ENCODE measurements around the gene DSTYK. TPM values are rescaled to one million over a fixed set of nuclear protein-coding genes. Genes with fewer than 3 reads are reported as not detected.

DSTYK gene
- total and polyA plus RNA-seq, 9 donors: 8.8 to 20.0 (median 18.0) TPM

DNA sequence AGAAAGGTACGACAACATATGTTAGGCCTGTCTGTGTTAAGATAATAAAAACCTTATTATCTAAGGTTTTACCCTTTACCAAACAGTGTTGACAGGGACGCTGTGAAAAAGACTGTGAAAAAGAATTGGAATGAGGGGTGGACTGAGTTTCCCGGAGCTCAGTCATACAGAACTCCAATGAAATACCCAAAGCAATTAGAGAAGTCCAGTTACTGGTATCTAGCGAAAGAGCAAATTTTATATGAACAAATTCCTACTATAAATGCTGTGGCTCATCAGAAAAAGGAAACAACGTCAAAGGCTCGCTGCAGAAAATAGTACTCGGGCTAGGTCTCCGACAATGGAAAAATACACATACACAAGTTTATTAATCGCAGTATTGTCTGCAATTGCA is 89.0 kb downstream of the DSTYK start:
- DNase-seq: no peak
- H3K27ac ChIP-seq: peak overlapping the region in 1 of 2 donors; percentile 93
- 27 to 39% (median 30%) methylated on average over 9 of the region's 9 CpGs for WGBS, 3 donors
- no peaks in the 10 kb centered on the region for H3K9me3 ChIP-seq
- no peaks in the 10 kb centered on the region for H3K36me3 ChIP-seq
- H3K27me3 ChIP-seq: no peaks in the 10 kb centered on the region
- H3K4me3 ChIP-seq: peak overlapping the region; percentile 83
- H3K4me1 ChIP-seq (ENCODE audit: insufficient read depth): peaks cover 9% of the 10 kb centered on the region
- intact Hi-C loops (cut with DNase I): loop anchor here in 1 of 4 donors (10.0 kb wide), 1 partner anchor 132 kb away; no protein-coding TSS in a partner anchor
- TF ChIP-seq EP300 (IDR thresholded peaks at IDR 0.05) (no peak), POLR2A (IDR thresholded peaks at IDR 0.05) (no peak)
- TF ChIP-seq, protein P1, sequence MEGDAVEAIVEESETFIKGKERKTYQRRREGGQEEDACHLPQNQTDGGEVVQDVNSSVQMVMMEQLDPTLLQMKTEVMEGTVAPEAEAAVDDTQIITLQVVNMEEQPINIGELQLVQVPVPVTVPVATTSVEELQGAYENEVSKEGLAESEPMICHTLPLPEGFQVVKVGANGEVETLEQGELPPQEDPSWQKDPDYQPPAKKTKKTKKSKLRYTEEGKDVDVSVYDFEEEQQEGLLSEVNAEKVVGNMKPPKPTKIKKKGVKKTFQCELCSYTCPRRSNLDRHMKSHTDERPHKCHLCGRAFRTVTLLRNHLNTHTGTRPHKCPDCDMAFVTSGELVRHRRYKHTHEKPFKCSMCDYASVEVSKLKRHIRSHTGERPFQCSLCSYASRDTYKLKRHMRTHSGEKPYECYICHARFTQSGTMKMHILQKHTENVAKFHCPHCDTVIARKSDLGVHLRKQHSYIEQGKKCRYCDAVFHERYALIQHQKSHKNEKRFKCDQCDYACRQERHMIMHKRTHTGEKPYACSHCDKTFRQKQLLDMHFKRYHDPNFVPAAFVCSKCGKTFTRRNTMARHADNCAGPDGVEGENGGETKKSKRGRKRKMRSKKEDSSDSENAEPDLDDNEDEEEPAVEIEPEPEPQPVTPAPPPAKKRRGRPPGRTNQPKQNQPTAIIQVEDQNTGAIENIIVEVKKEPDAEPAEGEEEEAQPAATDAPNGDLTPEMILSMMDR (IDR thresholded peaks at IDR 0.05): no peak

DNA sequence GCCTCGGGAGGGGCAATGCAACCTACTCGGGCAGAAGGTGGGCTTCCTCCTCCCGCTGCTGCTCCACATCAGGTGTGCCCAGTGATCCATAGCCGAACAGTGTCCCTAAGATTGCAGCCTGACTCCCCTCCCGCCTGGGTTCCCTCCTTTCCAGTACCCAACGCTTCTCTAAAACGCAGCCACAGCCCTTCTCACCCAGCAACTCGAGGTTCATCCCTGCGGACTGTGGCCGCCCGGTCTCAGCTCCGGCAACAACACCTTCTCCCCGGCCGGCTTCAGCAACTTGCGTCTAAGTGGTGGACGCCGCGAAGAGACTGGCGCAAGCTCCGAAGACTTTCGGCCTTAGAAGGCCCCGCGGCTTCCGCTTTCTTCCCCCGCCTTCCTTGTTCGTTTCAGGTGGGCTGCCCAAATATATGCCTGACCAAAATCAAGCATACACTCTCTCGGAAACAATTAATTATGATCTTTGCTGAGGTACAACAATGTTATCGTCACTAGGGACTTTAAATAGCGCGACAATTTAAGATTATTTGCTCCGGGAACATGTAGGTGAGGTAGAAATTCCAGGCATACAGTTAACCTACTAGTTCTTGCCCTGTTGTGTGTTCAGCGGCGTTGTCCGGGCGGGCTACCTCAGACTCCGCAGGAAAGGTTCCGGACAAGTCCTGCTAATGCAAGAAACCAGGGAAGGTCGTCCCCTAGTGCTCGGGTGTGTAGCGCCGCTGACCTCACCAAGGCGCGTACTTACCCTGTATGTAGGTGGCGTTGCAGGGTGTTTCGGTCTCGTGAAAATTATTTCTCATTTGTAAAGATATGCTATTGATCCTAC is 89.6 kb downstream of the DSTYK start, which contains the start of gene RBBP5:
TSS of gene RBBP5 (minus strand) at position 319 of the 829 bp plus-strand sequence. CDS start at position 214, 105 bp downstream.
- peak within 1 kb of the TSS; percentile 59 to 93 for H3K27ac ChIP-seq
- H3K4me3 ChIP-seq: peak within 1 kb of the TSS; percentile 83
- peak; percentile 88 to 95 (median 94) for DNase-seq
- H3K4me1 ChIP-seq (ENCODE audit: insufficient read depth): peaks cover 9% of the 10 kb centered on the region
- WGBS, 3 donors: 0% methylated on average over 46 of the region's 46 CpGs
- no peaks in the 10 kb centered on the region for H3K9me3 ChIP-seq
- no peaks in the 10 kb centered on the region for H3K36me3 ChIP-seq
- H3K27me3 ChIP-seq: no peaks in the 10 kb centered on the region
- intact Hi-C loops (cut with DNase I): loop anchor here in 1 of 4 donors (10.0 kb wide), 1 partner anchor 133 kb away; no protein-coding TSS in a partner anchor
- TF ChIP-seq, protein P1 (IDR thresholded peaks at IDR 0.05): peak in 2 of 3 donors; percentile 29 to 69
- TF ChIP-seq POLR2A (IDR thresholded peaks at IDR 0.05) (peak; percentile 65), EP300 (IDR thresholded peaks at IDR 0.05) (no peak)

DNA sequence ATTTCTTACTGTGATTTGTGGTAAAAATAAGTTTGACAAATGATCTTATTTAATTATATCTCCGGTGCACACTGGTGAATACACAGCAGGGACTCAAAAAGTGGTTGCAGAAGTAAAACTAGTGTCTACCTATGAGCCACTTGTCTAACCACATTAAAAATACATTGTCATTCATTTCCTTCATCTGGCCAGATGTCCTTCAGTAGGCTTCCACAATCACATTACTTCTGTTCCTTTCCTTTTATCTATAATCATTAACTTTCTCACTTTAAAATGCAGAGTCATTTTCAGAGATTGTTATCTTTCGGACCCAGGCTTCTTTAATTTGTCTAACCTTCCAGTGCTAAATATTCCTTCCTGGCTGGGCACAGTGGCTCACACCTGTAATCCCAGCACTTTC is 92.8 kb downstream of the DSTYK start:
- Histone ChIP-seq H3K9me3 (no peaks in the 10 kb centered on the region), H3K4me1 (ENCODE audit: insufficient read depth) (peaks cover 9% of the 10 kb centered on the region), H3K4me3 (no peak overlapping the region), H3K36me3 (no peaks in the 10 kb centered on the region), H3K27me3 (no peaks in the 10 kb centered on the region), H3K27ac (no peak overlapping the region)
- TF ChIP-seq EP300 (IDR thresholded peaks at IDR 0.05) (no peak), POLR2A (IDR thresholded peaks at IDR 0.05) (no peak)
- TF ChIP-seq, protein P1 (IDR thresholded peaks at IDR 0.05): no peak
- intact Hi-C loops (cut with DNase I): no loop called here
- 84 to 88% (median 84%) methylated on average over 2 of the region's 2 CpGs for WGBS, 3 donors
- no peak for DNase-seq

DNA sequence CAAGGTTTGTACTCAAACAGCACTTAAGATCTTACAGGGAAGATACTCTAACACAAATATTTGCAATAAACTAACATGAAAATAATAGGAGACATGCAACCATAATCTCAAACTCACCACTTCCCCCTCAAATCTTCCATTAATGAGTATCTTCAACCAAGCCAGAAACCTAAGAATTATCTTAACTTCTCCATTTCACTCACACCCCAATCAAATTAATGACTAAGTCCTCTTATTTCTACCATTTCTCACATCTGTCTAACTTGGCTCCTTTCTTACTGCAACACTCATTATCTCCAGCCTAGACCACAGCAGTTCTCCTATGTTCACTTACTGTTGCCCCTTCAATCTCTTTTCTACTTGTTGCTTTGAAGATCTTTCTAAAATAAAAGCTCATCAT is 100.1 kb downstream of the DSTYK start:
- no peaks in the 10 kb centered on the region for H3K36me3 ChIP-seq
- no peak for DNase-seq
- H3K4me1 ChIP-seq (ENCODE audit: insufficient read depth): no peaks in the 10 kb centered on the region
- H3K9me3 ChIP-seq: no peaks in the 10 kb centered on the region
- no peak overlapping the region for H3K27ac ChIP-seq
- H3K4me3 ChIP-seq: no peak overlapping the region
- TF ChIP-seq EP300 (IDR thresholded peaks at IDR 0.05) (no peak), POLR2A (IDR thresholded peaks at IDR 0.05) (no peak)
- TF ChIP-seq, protein P1 (IDR thresholded peaks at IDR 0.05): no peak
- no peaks in the 10 kb centered on the region for H3K27me3 ChIP-seq
- intact Hi-C loops (cut with DNase I): no loop called here
